Ishikawa (cell line): ENCODE data around the gene GRIK4.

Experiments
- CEBPB ChIP-seq: IDR thresholded peaks from 2 replicates; pipeline ENCODE4 v1.6.1; 2012
- CREB1 ChIP-seq: IDR thresholded peaks from 2 replicates; pipeline ENCODE4 v1.6.1; 2012; ENCODE audit warnings: low read depth
- EGR1 ChIP-seq: IDR thresholded peaks from 2 replicates; pipeline ENCODE4 v1.6.1; 2012
- EP300 ChIP-seq: IDR thresholded peaks from 2 replicates; pipeline ENCODE4 v1.6.1; 2012; ENCODE audit warnings: borderline replicate concordance
- FOXM1 ChIP-seq: IDR thresholded peaks from 2 replicates; pipeline ENCODE4 v1.6.1; 2012; ENCODE audit warnings: low read depth, borderline replicate concordance
- MAX ChIP-seq: IDR thresholded peaks from 2 replicates; pipeline ENCODE4 v1.6.1; 2012
- NFIC ChIP-seq: IDR thresholded peaks from 2 replicates; pipeline ENCODE4 v1.6.1; 2012
- RAD21 ChIP-seq: IDR thresholded peaks from 2 replicates; pipeline ENCODE4 v1.6.1; 2012; ENCODE audit warnings: low read depth
- REST ChIP-seq: IDR thresholded peaks from 2 replicates; pipeline ENCODE4 v1.6.1; 2012; ENCODE audit warnings: low read depth, mild to moderate bottlenecking
- TAF1 ChIP-seq: IDR thresholded peaks from 2 replicates; pipeline ENCODE4 v1.6.1; 2012; ENCODE audit warnings: low read depth, mild to moderate bottlenecking
- TCF12 ChIP-seq: IDR thresholded peaks from 2 replicates; pipeline ENCODE4 v1.6.1; 2012; ENCODE audit warnings: low read depth
- TEAD4 ChIP-seq: IDR thresholded peaks from 2 replicates; pipeline ENCODE4 v1.6.1; 2012
- USF1 ChIP-seq: IDR thresholded peaks from 2 replicates; pipeline ENCODE4 v1.6.1; 2012
- YY1 ChIP-seq: IDR thresholded peaks from 2 replicates; pipeline ENCODE4 v1.6.1; 2012; ENCODE audit warnings: low read depth
- ZBTB7A ChIP-seq: IDR thresholded peaks from 2 replicates; pipeline ENCODE4 v1.6.1; 2012; ENCODE audit warnings: low read depth

GRIK4 gene

GRCh38 chr11:120824242-120824641 lies 312.7 kb downstream of the GRIK4 start:
- no peak for TF ChIP-seq TEAD4

GRCh38 chr11:120827198-120827597 lies 315.6 kb downstream of the GRIK4 start:
- no peak for TF ChIP-seq RAD21
- TF ChIP-seq EP300: no peak
- no peak for TF ChIP-seq USF1
- no peak for TF ChIP-seq CEBPB
- TF ChIP-seq FOXM1: no peak
- no peak for TF ChIP-seq TEAD4
- TF ChIP-seq REST: no peak
- TF ChIP-seq ZBTB7A: no peak
- no peak for TF ChIP-seq NFIC
- TF ChIP-seq MAX: no peak
- no peak for TF ChIP-seq CREB1
- no peak for TF ChIP-seq TAF1
- no peak for TF ChIP-seq EGR1

GRCh38 chr11:120827820-120828219 lies 316.3 kb downstream of the GRIK4 start:
- TF ChIP-seq TEAD4 (no peak), MAX (no peak), REST (no peak), EP300 (no peak), USF1 (no peak), TAF1 (no peak)

GRCh38 chr11:120828847-120829246 lies 317.3 kb downstream of the GRIK4 start:
- no peak for TF ChIP-seq CEBPB
- no peak for TF ChIP-seq TCF12
- no peak for TF ChIP-seq YY1
- no peak for TF ChIP-seq EP300
- TF ChIP-seq USF1: no peak
- TF ChIP-seq RAD21: no peak
- no peak for TF ChIP-seq FOXM1
- TF ChIP-seq TAF1: no peak
- TF ChIP-seq ZBTB7A: no peak
- TF ChIP-seq MAX: no peak
- no peak for TF ChIP-seq TEAD4
- TF ChIP-seq REST: no peak
- TF ChIP-seq CREB1: no peak
- no peak for TF ChIP-seq EGR1
- TF ChIP-seq NFIC: no peak

GRCh38 chr11:120830085-120830620 lies 318.6 kb downstream of the GRIK4 start:
- TF ChIP-seq TEAD4 (no peak), TAF1 (no peak), TCF12 (no peak), EGR1 (no peak), ZBTB7A (no peak), YY1 (no peak), CEBPB (no peak), REST (no peak), NFIC (no peak), FOXM1 (no peak), RAD21 (no peak), USF1 (no peak), CREB1 (no peak)
